IMR-90 (cell line): Measurements from ENCODE around the gene PTK7. TPM values are rescaled to one million over a fixed set of nuclear protein-coding genes. Genes with fewer than 3 reads are reported as not detected.

Source experiments
- ATAC-seq: fragments of 200-7000 bp; cut with Tn5 transposase; 2 replicates; pipeline ENCODE4 v1.9.1; 2020; ENCODE audit warnings: low read depth, mild to moderate bottlenecking, moderate library complexity
- BruUV-seq: library from RNA; stranded (reverse); fragments of 400-500 nt; replicated peaks from 2 replicates; lab custom pipeline; 2021; lab: Mats Ljungman, UMichigan
- CTCF ChIA-PET: fragments of 300-600 bp; formaldehyde crosslinking; extraction: SDS; loops from one replicate; lab custom pipeline; 2021; ENCODE audit warnings: antibody characterized with exemption; lab: Yijun Ruan, JAX
- POLR2A ChIA-PET: fragments of 300-600 bp; sonication (Branson Sonifier 250); formaldehyde crosslinking; loops from one replicate; lab custom pipeline; 2022; ENCODE audit warnings: antibody characterized with exemption; ENCODE audit not compliant: unreplicated experiment; lab: Charles Lee
- DNase-seq: peaks from one replicate; pipeline ENCODE4 v3.0.0; 2013
- H2AFZ ChIP-seq: replicated peaks from 2 replicates; pipeline ENCODE3; 2013; ENCODE audit warnings: low read length, mild to moderate bottlenecking; ENCODE audit not compliant: poor library complexity
- H2AK5ac ChIP-seq: 2 replicates; pipeline ENCODE4 v1.6.1; 2013; ENCODE audit warnings: low read depth, low read length, inconsistent platforms
- H2AK9ac ChIP-seq: replicated peaks from 2 replicates; pipeline ENCODE3; 2013; ENCODE audit warnings: mild to moderate bottlenecking, low read depth, low read length, moderate library complexity; ENCODE audit not compliant: poor library complexity
- H2BK120ac ChIP-seq: 2 replicates; pipeline ENCODE4 v1.6.1; 2013; ENCODE audit warnings: low read depth, low read length, inconsistent platforms
- H2BK15ac ChIP-seq: 3 replicates; pipeline ENCODE4 v1.6.1; 2013; ENCODE audit warnings: low read depth, low read length, inconsistent platforms
- H2BK20ac ChIP-seq: 2 replicates; pipeline ENCODE4 v1.6.1; 2013; ENCODE audit warnings: low read depth, mild to moderate bottlenecking, inconsistent platforms, low read length, moderate library complexity
- H2BK5ac ChIP-seq: 2 replicates; pipeline ENCODE4 v1.6.1; 2013; ENCODE audit warnings: mild to moderate bottlenecking, low read depth, low read length, inconsistent platforms; ENCODE audit not compliant: poor library complexity, severe bottlenecking
- H3K14ac ChIP-seq: replicated peaks from 2 replicates; pipeline ENCODE4 v1.6.1; 2013; ENCODE audit warnings: low read depth, low read length, inconsistent platforms
- H3K18ac ChIP-seq: 2 replicates; pipeline ENCODE4 v1.6.1; 2013; ENCODE audit warnings: low read depth, low read length, control low read depth
- H3K23ac ChIP-seq: 2 replicates; pipeline ENCODE4 v1.6.1; 2013; ENCODE audit warnings: low read depth, low read length, inconsistent platforms
- H3K27ac ChIP-seq: 2 replicates; pipeline ENCODE4 v1.5.1; 2013; ENCODE audit warnings: mild to moderate bottlenecking, control low read depth, low read length; ENCODE audit not compliant: insufficient read depth
- H3K27me3 ChIP-seq: 2 replicates; pipeline ENCODE4 v1.6.1; 2013; ENCODE audit warnings: low read length; ENCODE audit not compliant: control insufficient read depth, insufficient read depth
- H3K36me3 ChIP-seq: 2 replicates; pipeline ENCODE4 v1.6.1; 2013; ENCODE audit warnings: low read length, mixed read lengths; ENCODE audit not compliant: control insufficient read depth, insufficient read depth
- H3K4ac ChIP-seq: 2 replicates; pipeline ENCODE4 v1.6.1; 2013; ENCODE audit warnings: low read depth, low read length, inconsistent platforms
- H3K4me1 ChIP-seq: 2 replicates; pipeline ENCODE4 v1.6.1; 2013; ENCODE audit warnings: low read length, mixed read lengths; ENCODE audit not compliant: control insufficient read depth, insufficient read depth
- H3K4me2 ChIP-seq: 2 replicates; pipeline ENCODE4 v1.6.1; 2013; ENCODE audit warnings: low read depth, mild to moderate bottlenecking, control low read depth, low read length, moderate library complexity
- H3K4me3 ChIP-seq: 2 replicates; pipeline ENCODE4 v1.5.1; 2013; ENCODE audit warnings: low read depth, mild to moderate bottlenecking, control low read depth, low read length, moderate library complexity; ENCODE audit not compliant: insufficient read depth
- H3K56ac ChIP-seq: 2 replicates; pipeline ENCODE4 v1.6.1; 2013; ENCODE audit warnings: low read length, inconsistent platforms; ENCODE audit not compliant: insufficient read depth; ENCODE audit errors: extremely low read depth
- H3K79me1 ChIP-seq, 2 experiments: 2 replicates each; pipeline ENCODE4 v1.6.1; 2013; ENCODE audit warnings: low read length in 2 of 2, inconsistent platforms in 1 of 2, low read depth in 1 of 2
- H3K9ac ChIP-seq: 2 replicates; pipeline ENCODE4 v1.6.1; 2013; ENCODE audit warnings: low read depth, low read length, control low read depth
- H3K9me1 ChIP-seq: 2 replicates; pipeline ENCODE4 v1.6.1; 2013; ENCODE audit warnings: low read length, inconsistent platforms; ENCODE audit not compliant: insufficient read depth
- H3K9me3 ChIP-seq: 2 replicates; pipeline ENCODE4 v1.6.1; 2013; ENCODE audit warnings: low read length; ENCODE audit not compliant: control insufficient read depth, insufficient read depth
- H4K20me1 ChIP-seq: 2 replicates; pipeline ENCODE4 v1.6.1; 2013; ENCODE audit warnings: low read length, inconsistent platforms; ENCODE audit not compliant: insufficient read depth
- H4K5ac ChIP-seq: 2 replicates; pipeline ENCODE4 v1.6.1; 2013; ENCODE audit warnings: mild to moderate bottlenecking, low read depth, low read length, control low read depth
- H4K8ac ChIP-seq, 2 experiments: 2 replicates each; pipeline ENCODE4 v1.6.1; 2013; ENCODE audit warnings: low read depth in 2 of 2, low read length in 2 of 2, control low read depth in 1 of 2, inconsistent platforms in 1 of 2
- H4K91ac ChIP-seq: 2 replicates; pipeline ENCODE4 v1.6.1; 2013; ENCODE audit warnings: low read depth, low read length, inconsistent platforms; ENCODE audit not compliant: insufficient read depth
- BHLHE40 ChIP-seq: fragments of 150-350 bp; IDR thresholded peaks from 2 replicates; pipeline ENCODE4 v1.6.1; 2016; ENCODE audit warnings: mild to moderate bottlenecking, low read depth, low read length
- CHD1 ChIP-seq: IDR thresholded peaks from 2 replicates; pipeline ENCODE4 v1.6.1; 2012; ENCODE audit warnings: low read depth, low read length, improper control_type of control experiment
- CTCF ChIP-seq: conservative IDR thresholded peaks from 2 replicates; pipeline ENCODE4 v1.5.1; 2012; ENCODE audit warnings: mild to moderate bottlenecking, low read depth, low read length, improper control_type of control experiment
- ELK1 ChIP-seq: fragments of 150-350 bp; IDR thresholded peaks from 2 replicates; pipeline ENCODE4 v1.6.1; 2016; ENCODE audit warnings: low read depth, mild to moderate bottlenecking, low read length, moderate library complexity, borderline replicate concordance
- MXI1 ChIP-seq: IDR thresholded peaks from 2 replicates; pipeline ENCODE4 v1.6.1; 2012; ENCODE audit warnings: low read depth, mild to moderate bottlenecking, low read length, moderate library complexity, borderline replicate concordance
- RCOR1 ChIP-seq: IDR thresholded peaks from 2 replicates; pipeline ENCODE4 v1.6.1; 2012; ENCODE audit warnings: mild to moderate bottlenecking, low read length, improper control_type of control experiment; ENCODE audit not compliant: insufficient replicate concordance
- SMC3 ChIP-seq: fragments of 150-350 bp; IDR thresholded peaks from 2 replicates; pipeline ENCODE4 v1.6.1; 2016; ENCODE audit warnings: low read depth, mild to moderate bottlenecking, antibody characterized with exemption, low read length, moderate library complexity
- USF2 ChIP-seq: fragments of 150-350 bp; IDR thresholded peaks from 2 replicates; pipeline ENCODE4 v1.6.1; 2017; ENCODE audit warnings: mild to moderate bottlenecking, antibody characterized with exemption, low read length, low read depth
- WGBS, 2 experiments: methylation state at CpG; one replicate each; pipeline versions ENCODE4 v1.1.5 to v1.1.7; 2013; ENCODE audit warnings: missing lambda C conversion rate in 2 of 2; ENCODE audit not compliant: insufficient read length in 1 of 2; ENCODE audit errors: extremely low coverage in 2 of 2; 5-methylcytosine and 5-hydroxymethylcytosine counted together
- dilution Hi-C: fragments of 300-500 bp; cut with HindIII; formaldehyde crosslinking; loops from one replicate; pipeline ENCODE4 v1.14.3; 2018; ENCODE audit warnings: low sequenced_read_pairs; ENCODE audit not compliant: unreplicated experiment
- in situ Hi-C: fragments of 300-500 bp; cut with MboI; formaldehyde crosslinking; loops from 3 replicates; pipeline ENCODE4 v1.14.3; 2019; ENCODE audit warnings: low sequenced_read_pairs, inconsistent platforms, mixed read lengths
- intact Hi-C: fragments of 100-400 bp; cut with micrococcal nuclease; formaldehyde crosslinking; loops from 2 replicates; pipeline ENCODE4 v1.10.0; 2022
- polyA plus RNA-seq, 3 experiments: library from polyadenylated mRNA; depleted of rRNA; stranded (reverse); fragments of >200 nt; gene quantifications; 2 replicates each; pipeline ENCODE4 v1.2.3, GENCODE V29; 2012; ENCODE audit warnings: low replicate concordance in 1 of 3
- total RNA-seq: library from RNA; depleted of rRNA; stranded (reverse); fragments of >200 nt; gene quantifications from 2 replicates; pipeline ENCODE4 v1.2.3, GENCODE V29; 2012

PTK7 gene
- total and polyA plus RNA-seq, 2 of the 4 experiments (the other 2 are of a cell fraction) = 47.1 to 142 TPM

GRCh38 chr6:43123461-43124314 is 47.6 kb downstream of the PTK7 start:
- peak overlapping the region; percentile 87 for H2AK5ac ChIP-seq
- WGBS, 2 experiments = 23% methylated on average over 16 of the region's 25 CpGs; no CpG with 5 or more reads in 1 of the 2 experiments
- H3K9me1 ChIP-seq = peaks cover 52% of the 10 kb centered on the region
- dilution Hi-C loops = no loop called here
- in situ Hi-C loops = no loop called here
- no peaks in the 10 kb centered on the region for H3K9me3 ChIP-seq
- peak overlapping the region; percentile 81 for H4K5ac ChIP-seq
- H3K56ac ChIP-seq = peak overlapping the region; percentile 43; the same call in 1 of the 2 replicates
- BruUV-seq = no TSS peak
- peaks cover 41% of the 10 kb centered on the region for H4K20me1 ChIP-seq
- peak overlapping the region; percentile 56 for H2BK5ac ChIP-seq
- intact Hi-C loops = no loop called here
- H3K4me2 ChIP-seq = peak overlapping the region; percentile 65
- peak overlapping the region; percentile 53 for H3K9ac ChIP-seq
- peak overlapping the region; percentile 66 for H2AK9ac ChIP-seq
- H3K4me3 ChIP-seq = no peak overlapping the region
- no peaks in the 10 kb centered on the region for H3K36me3 ChIP-seq
- peak overlapping the region; percentile 74 for H2AFZ ChIP-seq
- DNase-seq = peak; percentile 43
- H3K18ac ChIP-seq = peak overlapping the region; percentile 72
- H3K79me1 ChIP-seq = peaks cover 45 to 92% of the 10 kb centered on the region in 2 experiments
- H4K8ac ChIP-seq = peak overlapping the region; percentile 75 to 86
- H3K4me1 ChIP-seq = peaks cover 62% of the 10 kb centered on the region
- TF ChIP-seq CHD1 (no peak), USF2 (peak; percentile 55), SMC3 (no peak), CTCF (no peak), BHLHE40 (no peak), RCOR1 (no peak), MXI1 (peak; percentile 10; the same call in 1 of the 2 replicates), ELK1 (no peak)
- no peaks in the 10 kb centered on the region for H3K27me3 ChIP-seq
- peak overlapping the region; percentile 82 for H3K23ac ChIP-seq
- ATAC-seq = no peak
- H4K91ac ChIP-seq = peak overlapping the region; percentile 83
- POLR2A ChIA-PET = no interaction called here
- H2BK20ac ChIP-seq = peak overlapping the region; percentile 33
- peak overlapping the region; percentile 51 for H3K27ac ChIP-seq
- H2BK15ac ChIP-seq = peak overlapping the region; percentile 62; the same call in 2 of the 3 replicates
- H2BK120ac ChIP-seq = peak overlapping the region; percentile 83
- CTCF ChIA-PET = interaction anchor here (3.7 kb wide), 1 partner anchor 20 kb away, joined by 17 read pairs; no protein-coding TSS in a partner anchor
- H3K4ac ChIP-seq = peak overlapping the region; percentile 89
- peak overlapping the region; percentile 83 for H3K14ac ChIP-seq
